ENCODE measurements around the gene ADAMTS18. TPM values are rescaled to one million over a fixed set of nuclear protein-coding genes. Genes with fewer than 3 reads are reported as not detected.

The ADAMTS18 gene
- total and polyA plus RNA-seq, 2 of the 8 experiments (the other 6 are each of a cell fraction or from before 2014, with no cell fraction given) = 0.05 to 0.19 TPM

DNA sequence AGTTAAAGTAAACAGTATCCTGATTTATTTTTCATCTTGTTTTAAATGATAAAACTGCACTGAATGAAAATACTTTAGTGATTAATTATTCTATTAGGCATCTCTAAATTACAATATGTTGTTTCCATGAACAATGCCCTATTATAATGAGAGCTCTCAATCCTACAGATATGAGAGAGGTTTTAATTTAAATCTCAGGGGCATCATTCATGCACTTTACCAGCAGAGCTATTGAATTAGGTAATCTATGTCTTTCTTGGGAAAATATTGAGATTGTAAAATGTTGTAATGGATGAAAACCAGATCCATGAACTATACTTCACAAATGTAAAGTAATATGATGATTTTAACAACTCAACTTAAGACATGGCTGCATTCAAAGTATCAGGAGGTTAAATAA lies 103.8 kb downstream of the ADAMTS18 start:
- Histone ChIP-seq H2AFZ (ENCODE audit: low read length) (no peak overlapping the region), H2BK12ac (ENCODE audit: low read depth, low read length) (no peak overlapping the region), H4K20me1 (replicated peaks in 1 of 2; ENCODE audit: control insufficient read depth in 1 of 2, insufficient read depth in 2 of 2, low read length in 2 of 2) (no peaks in the 10 kb centered on the region), H3K9me3 (ENCODE audit: insufficient read depth in 2 of 2, low read depth in 1 of 2, low read length in 1 of 2) (no peaks in the 10 kb centered on the region), H2AK5ac (ENCODE audit: low read depth, low read length) (no peak overlapping the region), H3K14ac (ENCODE audit: insufficient read length) (no peak overlapping the region), H2BK120ac (replicated peaks; ENCODE audit: low read depth, low read length) (no peak overlapping the region), H2BK5ac (ENCODE audit: low read depth, low read length) (no peak overlapping the region), H3K18ac (ENCODE audit: extremely low read depth, low read length) (no peak overlapping the region), H3K4me3 (ENCODE audit: extremely low read depth in 1 of 4, insufficient read depth in 2 of 4, low read depth in 3 of 4, low read length in 4 of 4) (no peak overlapping the region), H2BK15ac (ENCODE audit: low read length) (no peak overlapping the region), H3K9ac (replicated peaks in 1 of 4; ENCODE audit: extremely low read depth in 1 of 4, low read depth in 3 of 4, low read length in 3 of 4) (no peak overlapping the region), H4K91ac (replicated peaks; ENCODE audit: insufficient read length, low read length) (no peak overlapping the region), H3K27ac (ENCODE audit: low read depth, low read length) (no peak overlapping the region), H3K4me1 (replicated peaks in 1 of 4; ENCODE audit: control insufficient read depth in 3 of 4, insufficient read depth in 4 of 4, low read length in 3 of 4) (peaks cover 0 to 12% (median 9%) of the 10 kb centered on the region in 4 experiments; a peak in 5 of 7 replicates), H3K79me1 (ENCODE audit: low read depth, low read length) (no peaks in the 10 kb centered on the region), H2BK20ac (ENCODE audit: low read length) (no peak overlapping the region), H3K23ac (ENCODE audit: insufficient read length) (no peak overlapping the region), H4K5ac (ENCODE audit: insufficient read length, low read depth, low read length) (no peak overlapping the region), H3K4ac (replicated peaks; ENCODE audit: insufficient read length, low read depth, low read length) (no peak overlapping the region), H3K4me2 (ENCODE audit: insufficient read depth in 1 of 2, low read depth in 2 of 2, low read length in 2 of 2) (no peak overlapping the region), H4K8ac (ENCODE audit: extremely low read depth, insufficient read depth, low read length) (no peak overlapping the region), H3K56ac (replicated peaks; ENCODE audit: insufficient read length, low read depth, low read length) (no peak overlapping the region), H3K23me2 (ENCODE audit: low read depth, low read length) (no peaks in the 10 kb centered on the region), H3K36me3 (ENCODE audit: control insufficient read depth in 2 of 4, insufficient read depth in 4 of 4, low read length in 3 of 4) (no peaks in the 10 kb centered on the region), H3K79me2 (ENCODE audit: control insufficient read depth in 1 of 2, insufficient read depth in 2 of 2, low read length in 2 of 2) (no peaks in the 10 kb centered on the region), H3K27me3 (replicated peaks in 1 of 4; ENCODE audit: control insufficient read depth in 3 of 4, extremely low read depth in 1 of 4, insufficient read depth in 3 of 4, low read length in 3 of 4) (no peaks in the 10 kb centered on the region)
- ChIA-PET POLR2A (ENCODE audit: partially characterized antibody) (interaction anchor here (0.7 kb wide), 1 partner anchor 9 kb away, joined by 3 read pairs; no protein-coding TSS in a partner anchor), CTCF (ENCODE audit: partially characterized antibody) (no interaction called here)
- no peak for FAIRE-seq
- DNase-seq (ENCODE audit: low read depth in 1 of 2, low spot score in 2 of 2) = no peak
- TF ChIP-seq SUZ12 (IDR thresholded peaks at IDR 0.05; ENCODE audit: low read length) = no peak
- TF ChIP-seq BCL11A (IDR thresholded peaks at IDR 0.05; ENCODE audit: low read depth in 2 of 2, low read length in 2 of 2) = no peak
- TF ChIP-seq HDAC6 (IDR thresholded peaks at IDR 0.05; ENCODE audit: low read depth, low read length) = no peak
- TF ChIP-seq TBP (IDR thresholded peaks at IDR 0.05; ENCODE audit: low read depth, low read length) = no peak
- TF ChIP-seq TEAD4 (IDR thresholded peaks at IDR 0.05; ENCODE audit: low read depth, low read length) = no peak
- no peak for TF ChIP-seq MAFK (IDR thresholded peaks at IDR 0.05; ENCODE audit: low read depth, low read length)
- TF ChIP-seq JUN (IDR thresholded peaks at IDR 0.05; ENCODE audit: low read depth, low read length) = no peak
- TF ChIP-seq PHF8 (conservative IDR thresholded peaks at IDR 0.05; ENCODE audit: low read depth, low read length) = no peak
- no peak for TF ChIP-seq RNF2 (IDR thresholded peaks at IDR 0.05; ENCODE audit: borderline replicate concordance, low read depth, low read length, missing control alignments, poor library complexity, severe bottlenecking)
- TF ChIP-seq CEBPB (IDR thresholded peaks at IDR 0.05; ENCODE audit: low read depth, low read length) = no peak
- TF ChIP-seq SP4 (IDR thresholded peaks at IDR 0.05; ENCODE audit: low read length) = no peak
- no peak for TF ChIP-seq JUND (IDR thresholded peaks at IDR 0.05; ENCODE audit: low read length)
- TF ChIP-seq EGR1 (IDR thresholded peaks at IDR 0.05; ENCODE audit: borderline replicate concordance, low read depth, low read length) = no peak
- TF ChIP-seq CREB1 (IDR thresholded peaks at IDR 0.05) = no peak
- TF ChIP-seq, protein P1, sequence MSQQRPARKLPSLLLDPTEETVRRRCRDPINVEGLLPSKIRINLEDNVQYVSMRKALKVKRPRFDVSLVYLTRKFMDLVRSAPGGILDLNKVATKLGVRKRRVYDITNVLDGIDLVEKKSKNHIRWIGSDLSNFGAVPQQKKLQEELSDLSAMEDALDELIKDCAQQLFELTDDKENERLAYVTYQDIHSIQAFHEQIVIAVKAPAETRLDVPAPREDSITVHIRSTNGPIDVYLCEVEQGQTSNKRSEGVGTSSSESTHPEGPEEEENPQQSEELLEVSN (IDR thresholded peaks at IDR 0.05) = no peak
- TF ChIP-seq KDM1A (IDR thresholded peaks at IDR 0.05; ENCODE audit: borderline replicate concordance, low read length) = no peak

Data from H1 (cell line).